ENCODE measurements around the gene HTRA2. TPM values are rescaled to one million over a fixed set of nuclear protein-coding genes. Genes with fewer than 3 reads are reported as not detected.
A peak's percentile ranks its signal among the peaks of the same experiment; 100 is the strongest.
"Not testable (repeated sequence)": the region's sequence is repeated elsewhere in the genome, so short reads cannot be mapped to it uniquely, and the experiment has no call there.

Gene HTRA2
- 10 to 100 TPM; 30.2 to 37.6 (median 36.6) TPM for polyA plus RNA-seq (ENCODE audit: insufficient read depth in 1 of 5, insufficient read length in 5 of 5, low replicate concordance in 1 of 5)
- long read RNA-seq, donor 1, transcript HTRA2-201 (8 exons, 2,370 nt), result major isoform, 12 of 13 reads
- long read RNA-seq, donor 1, partial matches to known transcripts, result 0 of 13 reads
- long read RNA-seq, donor 1, other reads (novel, unspliced or antisense), result 0 of 13 reads
- long read RNA-seq, donor 2, transcript HTRA2-201 (8 exons, 2,370 nt), result major isoform, 6 of 17 reads
- long read RNA-seq, donor 2, partial matches to known transcripts, result 10 of 17 reads
- long read RNA-seq, donor 2, other reads (novel, unspliced or antisense), result 0 of 17 reads
- long read RNA-seq, donor 3, transcript HTRA2-201 (8 exons, 2,370 nt), result major isoform, 8 of 10 reads
- long read RNA-seq, donor 3, partial matches to known transcripts, result 0 of 10 reads
- long read RNA-seq, donor 3, other reads (novel, unspliced or antisense), result 0 of 10 reads
- long read RNA-seq, donor 4, transcript HTRA2-201 (8 exons, 2,370 nt), result major isoform, 9 of 9 reads
- long read RNA-seq, donor 4, partial matches to known transcripts, result 0 of 9 reads
- long read RNA-seq, donor 4, other reads (novel, unspliced or antisense), result 0 of 9 reads
- long read RNA-seq, donor 5, transcript HTRA2-201 (8 exons, 2,370 nt), result major isoform, 12 of 16 reads
- long read RNA-seq, donor 5, partial matches to known transcripts, result 0 of 16 reads
- long read RNA-seq, donor 5, other reads (novel, unspliced or antisense), result 0 of 16 reads
- long read RNA-seq, donor 6, transcript HTRA2-201 (8 exons, 2,370 nt), result major isoform, 7 of 8 reads
- long read RNA-seq, donor 6, partial matches to known transcripts, result 0 of 8 reads
- long read RNA-seq, donor 6, other reads (novel, unspliced or antisense), result 0 of 8 reads
- long read RNA-seq, donor 7, transcript HTRA2-201 (8 exons, 2,370 nt), result major isoform, 14 of 255 reads
- long read RNA-seq, donor 7, partial matches to known transcripts, result 173 of 255 reads
- long read RNA-seq, donor 7, other reads (novel, unspliced or antisense), result 66 of 255 reads
- long read RNA-seq, donor 8, transcript HTRA2-201 (8 exons, 2,370 nt), result major isoform, 7 of 50 reads
- long read RNA-seq, donor 8, partial matches to known transcripts, result 43 of 50 reads
- long read RNA-seq, donor 8, other reads (novel, unspliced or antisense), result 0 of 50 reads

GRCh38 chr2:74529357-74530238 is at the start of gene HTRA2, which contains the start of gene AUP1:
TSS of gene HTRA2 (plus strand) at chr2:74529933. CDS start at chr2:74530007, 74 bp downstream.
TSS of gene AUP1 (minus strand) at chr2:74529706. CDS start at chr2:74529629, 77 bp downstream.
- peak; percentile 97 to 98 for DNase-seq

- DNase-seq, result no peak
Observed at GRCh38 chr2:74481431-74481830, 48.3 kb upstream of the HTRA2 start.

GRCh38 chr2:74481961-74482800 is 47.6 kb upstream of the HTRA2 start:
- DNase-seq, result no peak

DNA sequence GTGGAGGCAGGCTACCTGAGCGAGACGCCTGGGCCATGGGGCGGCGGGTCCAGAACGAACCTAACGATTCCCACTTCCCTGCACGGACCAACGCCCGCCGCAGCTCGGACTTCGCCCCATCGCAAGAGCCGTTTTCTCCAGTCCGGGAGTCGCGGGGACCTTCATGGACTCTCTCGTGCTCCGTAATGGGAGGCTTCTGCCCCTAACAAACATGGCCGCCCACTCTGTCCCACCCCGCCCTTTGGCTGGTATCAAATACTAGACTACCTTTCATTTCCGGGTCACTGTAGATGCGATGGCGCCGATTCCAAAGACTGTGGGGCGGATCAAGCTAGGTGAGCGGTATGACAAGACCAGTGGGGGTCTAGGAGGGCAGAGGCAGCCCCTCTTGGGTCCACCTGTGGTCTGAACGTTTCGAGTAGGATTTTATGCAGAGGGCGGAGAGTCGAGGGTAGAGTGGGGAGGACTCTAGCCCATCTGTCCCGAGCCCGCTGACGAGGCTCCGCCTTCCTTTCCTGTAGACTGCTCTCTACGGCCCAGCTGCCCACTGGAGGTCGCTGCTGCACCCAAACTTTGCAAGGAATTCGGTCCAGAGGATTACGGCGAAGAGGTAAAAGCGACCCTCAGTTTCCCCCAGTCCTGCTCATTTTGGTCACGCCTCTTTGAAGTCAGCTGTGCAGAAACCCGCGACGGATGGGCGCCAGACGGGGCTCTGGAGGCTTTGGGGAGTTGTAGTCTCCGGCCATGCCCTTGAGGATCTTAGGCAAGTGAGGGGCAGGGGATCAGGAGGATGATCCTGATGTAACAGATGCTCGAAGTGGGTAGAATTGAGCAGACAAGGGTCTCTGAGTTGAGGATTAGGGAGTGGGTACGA is 46.7 kb upstream of the HTRA2 start, which contains the start of the genes CCDC142 and TTC31:
CCDC142 (minus strand) TSS at position 198 of the 874 bp plus-strand sequence; CDS start at position 37, 161 bp downstream.
TTC31 (plus strand) TSS at position 281 of the 874 bp plus-strand sequence; CDS start at position 296, 15 bp downstream.
- peak; percentile 96 to 97 for DNase-seq

DNA sequence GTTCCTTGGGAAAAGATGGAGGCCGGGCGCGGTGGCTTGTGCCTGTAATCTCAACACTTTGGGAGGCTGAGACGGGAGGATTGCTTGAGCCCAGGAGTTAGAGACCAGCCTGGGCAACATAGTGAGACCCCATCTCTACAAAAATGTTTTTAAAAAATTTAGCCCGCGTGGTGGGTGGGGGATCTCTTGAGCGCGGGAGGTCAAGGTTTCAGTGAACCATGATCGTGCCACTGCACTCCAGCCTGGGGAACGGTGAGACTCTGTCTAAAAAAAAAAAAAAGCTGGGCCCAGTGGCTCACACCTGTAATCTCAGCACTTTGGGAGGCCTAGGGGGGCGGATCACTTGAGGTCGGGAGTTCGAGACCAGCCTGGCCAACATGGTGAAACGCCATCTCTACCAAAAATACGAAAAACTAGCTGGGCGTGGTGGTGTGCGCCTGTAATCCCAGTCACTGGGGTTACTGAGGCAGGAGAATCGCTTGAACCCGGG is 46.0 kb upstream of the HTRA2 start:
- DNase-seq, result not testable (repeated sequence)

DNA sequence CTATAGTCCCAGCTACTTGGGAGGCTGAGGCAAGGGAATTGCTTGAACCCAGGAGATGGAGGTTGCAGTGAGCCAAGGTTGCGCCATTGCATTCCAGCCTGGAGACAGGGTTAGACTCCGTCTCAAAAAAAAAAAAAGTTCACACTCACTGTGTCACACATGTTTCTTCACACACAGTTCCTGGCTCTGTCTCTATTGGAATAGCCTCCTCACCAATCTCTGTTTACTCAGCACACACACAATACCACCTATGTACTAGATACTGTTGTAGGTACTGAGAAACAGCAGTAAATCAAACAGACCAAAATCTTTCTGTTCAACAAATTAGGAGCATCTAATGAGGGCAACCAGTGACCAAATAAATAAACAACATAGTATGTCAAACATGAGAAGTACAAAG is 43.6 kb upstream of the HTRA2 start:
- no peak for DNase-seq

- no peak for DNase-seq
Observed at GRCh38 chr2:74488643-74489481, 40.9 kb upstream of the HTRA2 start.

- no peak for DNase-seq
Observed at GRCh38 chr2:74489906-74490305, 39.8 kb upstream of the HTRA2 start.

GRCh38 chr2:74491648-74492544 is 37.8 kb upstream of the HTRA2 start:
- DNase-seq, result no peak

DNA sequence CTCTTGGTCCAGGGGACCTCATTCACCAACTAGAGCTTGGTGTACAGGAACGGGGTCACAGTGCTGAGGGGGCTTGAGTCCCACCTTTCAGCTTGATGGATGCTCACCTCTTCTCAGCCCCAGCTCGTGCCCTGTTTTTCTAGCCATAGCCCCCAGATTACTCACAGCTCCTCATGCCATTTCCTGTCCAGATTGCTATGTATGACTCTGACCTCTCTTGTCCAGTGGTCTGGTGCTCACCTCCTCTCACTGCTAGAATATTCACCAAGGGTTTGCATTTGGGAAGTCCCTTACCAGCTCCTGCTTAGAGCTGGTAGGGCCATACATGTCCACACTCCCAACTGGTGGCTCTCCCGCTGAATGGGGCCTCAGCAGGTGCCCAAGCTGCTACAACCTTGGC is 36.2 kb upstream of the HTRA2 start:
- no peak for DNase-seq

DNA sequence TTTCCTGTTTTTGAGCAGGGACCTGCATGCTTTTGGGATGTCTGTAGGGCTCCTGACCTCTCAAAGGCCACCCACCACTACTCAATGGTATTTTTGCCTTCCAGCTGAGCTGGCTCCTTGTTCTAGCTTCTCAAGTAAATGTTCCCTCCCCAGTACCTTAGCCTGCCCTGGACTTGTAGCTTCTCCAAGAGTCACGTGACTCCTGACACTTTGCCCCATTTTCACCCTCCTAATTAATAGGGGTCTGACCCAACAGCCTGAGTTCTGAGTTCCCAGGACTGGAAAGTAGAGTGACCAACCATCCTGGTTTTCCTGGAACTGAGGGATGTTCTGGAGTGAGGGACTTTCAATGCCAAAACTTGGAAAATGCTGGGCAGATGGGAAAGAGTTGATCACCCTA is 34.3 kb upstream of the HTRA2 start:
- DNase-seq, result no peak

GRCh38 chr2:74496997-74497776 is 32.5 kb upstream of the HTRA2 start:
- DNase-seq, result no peak

GRCh38 chr2:74497777-74498499 is 31.8 kb upstream of the HTRA2 start:
- DNase-seq, result no peak

- DNase-seq, result no peak
Observed at GRCh38 chr2:74498500-74499266, 31.1 kb upstream of the HTRA2 start.
